ENCODE measurements around the gene F8. TPM values are rescaled to one million over a fixed set of nuclear protein-coding genes. Genes with fewer than 3 reads are reported as not detected.

F8 gene
- total RNA-seq, 2 donors from 2014 or later, result 5.5 to 6.0 TPM

- no peaks in the 10 kb centered on the region for H3K9me3 ChIP-seq (ENCODE audit: control insufficient read depth, low read length)
- Mint-ChIP-seq H3K36me3 (ENCODE audit: low read depth) (peaks cover 3% of the 10 kb centered on the region), H3K9me3 (peaks cover 45% of the 10 kb centered on the region), H3K4me1 (no peaks in the 10 kb centered on the region), H3K27ac (peak overlapping the region; percentile 61), H3K27me3 (ENCODE audit: insufficient read depth) (no peaks in the 10 kb centered on the region), H3K4me3 (no peak overlapping the region)
- H3K36me3 ChIP-seq (ENCODE audit: control insufficient read depth, insufficient read depth, low read length), result peaks cover under 1% of the 10 kb centered on the region
- no peaks in the 10 kb centered on the region for H3K4me1 ChIP-seq (ENCODE audit: control insufficient read depth, insufficient read depth, low read length)
- H3K9ac ChIP-seq (ENCODE audit: extremely low read depth, low read length, poor library complexity, severe bottlenecking), result no peak overlapping the region
- no peaks in the 10 kb centered on the region for H3K27me3 ChIP-seq (ENCODE audit: control insufficient read depth, insufficient read depth, low read length, poor library complexity, severe bottlenecking)
- WGBS, 2 experiments (ENCODE audit: insufficient coverage in 1 of 2, insufficient read length in 1 of 2), result 0 to 30% methylated on average over 1 to 25 of the region's 25 CpGs
- H3K27ac ChIP-seq (ENCODE audit: low read depth, low read length), result no peak overlapping the region
- TF ChIP-seq CTCF (conservative IDR thresholded peaks at IDR 0.05), result peak; percentile 82
- DNase-seq, result peak; percentile 85
- no peak overlapping the region for H3K4me3 ChIP-seq (ENCODE audit: low read length)
Measured at GRCh38 chrX:155056877-155057792, 34.6 kb upstream of the F8 start.

- peaks cover 5% of the 10 kb centered on the region for H3K36me3 ChIP-seq (ENCODE audit: control insufficient read depth, insufficient read depth, low read length)
- H3K4me1 Mint-ChIP-seq, result no peaks in the 10 kb centered on the region
- H3K27ac Mint-ChIP-seq, result no peak overlapping the region
- H3K27me3 Mint-ChIP-seq (ENCODE audit: insufficient read depth), result no peaks in the 10 kb centered on the region
- DNase-seq, result no peak
- H3K9me3 ChIP-seq (ENCODE audit: control insufficient read depth, low read length), result no peaks in the 10 kb centered on the region
- H3K4me1 ChIP-seq (ENCODE audit: control insufficient read depth, insufficient read depth, low read length), result no peaks in the 10 kb centered on the region
- peaks cover 48% of the 10 kb centered on the region for H3K9me3 Mint-ChIP-seq
- H3K4me3 ChIP-seq (ENCODE audit: low read length), result no peak overlapping the region
- H3K4me3 Mint-ChIP-seq, result no peak overlapping the region
- no CpG with 5 or more reads among the region's 1 CpG for WGBS, 2 experiments (ENCODE audit: insufficient coverage in 1 of 2, insufficient read length in 1 of 2)
- H3K9ac ChIP-seq (ENCODE audit: extremely low read depth, low read length, poor library complexity, severe bottlenecking), result no peak overlapping the region
- TF ChIP-seq CTCF (conservative IDR thresholded peaks at IDR 0.05), result no peak
- no peak overlapping the region for H3K27ac ChIP-seq (ENCODE audit: low read depth, low read length)
- no peaks in the 10 kb centered on the region for H3K27me3 ChIP-seq (ENCODE audit: control insufficient read depth, insufficient read depth, low read length, poor library complexity, severe bottlenecking)
- peaks cover 8% of the 10 kb centered on the region for H3K36me3 Mint-ChIP-seq (ENCODE audit: low read depth)
Measured at GRCh38 chrX:155056471-155056870, 33.9 kb upstream of the F8 start.

- Histone ChIP-seq H3K9me3 (ENCODE audit: control insufficient read depth, low read length) (no peaks in the 10 kb centered on the region), H3K4me1 (ENCODE audit: control insufficient read depth, insufficient read depth, low read length) (no peaks in the 10 kb centered on the region), H3K4me3 (ENCODE audit: low read length) (no peak overlapping the region), H3K9ac (ENCODE audit: extremely low read depth, low read length, poor library complexity, severe bottlenecking) (no peak overlapping the region), H3K27me3 (ENCODE audit: control insufficient read depth, insufficient read depth, low read length, poor library complexity, severe bottlenecking) (no peaks in the 10 kb centered on the region), H3K36me3 (ENCODE audit: control insufficient read depth, insufficient read depth, low read length) (peaks cover 5% of the 10 kb centered on the region), H3K27ac (ENCODE audit: low read depth, low read length) (no peak overlapping the region)
- no peaks in the 10 kb centered on the region for H3K4me1 Mint-ChIP-seq
- no peak overlapping the region for H3K4me3 Mint-ChIP-seq
- no peak overlapping the region for H3K27ac Mint-ChIP-seq
- H3K36me3 Mint-ChIP-seq (ENCODE audit: low read depth), result peaks cover 9% of the 10 kb centered on the region
- 93% methylated on average over 3 of the region's 3 CpGs; no CpG with 5 or more reads in 1 of the 2 experiments for WGBS, 2 experiments (ENCODE audit: insufficient coverage in 1 of 2, insufficient read length in 1 of 2)
- TF ChIP-seq CTCF (conservative IDR thresholded peaks at IDR 0.05), result no peak
- H3K27me3 Mint-ChIP-seq (ENCODE audit: insufficient read depth), result no peaks in the 10 kb centered on the region
- no peak for DNase-seq
- H3K9me3 Mint-ChIP-seq, result peaks cover 54% of the 10 kb centered on the region
Measured at GRCh38 chrX:155055494-155055893, 33.0 kb upstream of the F8 start.
